HepG2 (cell line): ENCODE data around the gene NOC4L. TPM values are rescaled to one million over a fixed set of nuclear protein-coding genes. Genes with fewer than 3 reads are reported as not detected.

Experiments used
- DZIP1 ChIP-seq: sonication (generic); formaldehyde crosslinking; IDR thresholded peaks from 2 replicates; pipeline ENCODE4 v1.5.0; 2020; ENCODE audit warnings: mild to moderate bottlenecking, missing genetic modification reagents
- GABPB1 ChIP-seq: IDR thresholded peaks from 2 replicates; pipeline ENCODE4 v1.6.1; 2016; ENCODE audit warnings: mild to moderate bottlenecking, missing genetic modification reagents, moderate library complexity, missing compliant biosample characterization
- HNRNPLL ChIP-seq: fragments of 200-400 bp; formaldehyde crosslinking; IDR thresholded peaks from 2 replicates; pipeline ENCODE4 v1.6.1; 2017; ENCODE audit warnings: mild to moderate bottlenecking, low read depth, low read length; ENCODE audit not compliant: poor library complexity, severe bottlenecking
- MTF2 ChIP-seq: sonication (generic); formaldehyde crosslinking; IDR thresholded peaks from 2 replicates; pipeline ENCODE4 v1.5.0; 2020; ENCODE audit warnings: missing genetic modification reagents, borderline replicate concordance
- RNF2 ChIP-seq: fragments of 450-650 bp; conservative IDR thresholded peaks from 2 replicates; pipeline ENCODE4 v1.6.1; 2016; ENCODE audit warnings: low read depth
- SAP130 ChIP-seq: IDR thresholded peaks from 2 replicates; pipeline ENCODE4 v1.6.1; 2016; ENCODE audit warnings: low read depth
- ZNF441 ChIP-seq: sonication (generic); formaldehyde crosslinking; IDR thresholded peaks from 2 replicates; pipeline ENCODE4 v1.7.0; 2021; ENCODE audit warnings: missing genetic modification reagents, borderline replicate concordance
- ZNF543 ChIP-seq: sonication (generic); formaldehyde crosslinking; IDR thresholded peaks from 2 replicates; pipeline ENCODE4 v1.4.0; 2020; ENCODE audit warnings: mild to moderate bottlenecking, missing genetic modification reagents
- ZNF589 ChIP-seq: sonication (generic); formaldehyde crosslinking; conservative IDR thresholded peaks from 2 replicates; pipeline ENCODE4 v1.8.0; 2022; ENCODE audit warnings: mild to moderate bottlenecking, moderate library complexity, missing genetic modification reagents
- ZNF773 ChIP-seq: sonication (generic); formaldehyde crosslinking; IDR thresholded peaks from 2 replicates; pipeline ENCODE4 v1.4.0; 2020; ENCODE audit warnings: missing genetic modification reagents, borderline replicate concordance
- ZNF777 ChIP-seq: sonication (generic); formaldehyde crosslinking; IDR thresholded peaks from 2 replicates; pipeline ENCODE4 v1.4.0; 2020; ENCODE audit warnings: missing genetic modification reagents
- ZNF841 ChIP-seq: sonication (generic); formaldehyde crosslinking; IDR thresholded peaks from 2 replicates; pipeline ENCODE4 v1.8.1; 2023; ENCODE audit warnings: missing genetic modification reagents, borderline replicate concordance
- ZSCAN20 ChIP-seq: sonication (generic); formaldehyde crosslinking; IDR thresholded peaks from 2 replicates; pipeline ENCODE4 v1.4.0; 2020; ENCODE audit warnings: missing genetic modification reagents, mild to moderate bottlenecking, borderline replicate concordance
- polyA plus RNA-seq, 8 experiments: library from polyadenylated mRNA; depleted of rRNA in 3 of 8; stranded (reverse) in 7 of 8; unstranded in 1 of 8; fragments of >200 nt; fragmentation: Illumina TruSeq in 4 of 8; extraction: Trizol in 4 of 8; gene quantifications; 2 replicates each; pipeline versions ENCODE4 v1.2.1 to v1.2.3, GENCODE V29; 2011 to 2016; ENCODE audit warnings: low read depth in 4 of 8, missing spikeins in 1 of 8, mixed read lengths in 1 of 8; ENCODE audit not compliant: insufficient read depth in 1 of 8
- total RNA-seq, 5 experiments: library from RNA; depleted of rRNA; stranded (reverse); fragments of >200 nt; fragmentation: Illumina TruSeq; extraction: Trizol; gene quantifications; 2 replicates each; pipeline ENCODE4 v1.2.3, GENCODE V29; 2016; ENCODE audit warnings: low read depth in 1 of 5
- TF ChIP-seq, protein P1 (sequence below): sonication (generic); formaldehyde crosslinking; IDR thresholded peaks from 2 replicates; pipeline ENCODE4 v1.5.1; 2020; ENCODE audit warnings: mild to moderate bottlenecking, missing genetic modification reagents, moderate library complexity
- TF ChIP-seq, protein P2 (sequence below): sonication (generic); formaldehyde crosslinking; IDR thresholded peaks from 2 replicates; pipeline ENCODE4 v1.4.0; 2020; ENCODE audit warnings: missing genetic modification reagents
- TF ChIP-seq, protein P3 (sequence below): sonication (generic); formaldehyde crosslinking; IDR thresholded peaks from 2 replicates; pipeline ENCODE4 v1.4.0; 2020; ENCODE audit warnings: missing genetic modification reagents

NOC4L gene
- total and polyA plus RNA-seq, 2 of the 13 experiments (the other 11 are each of a cell fraction or from before 2014, with no cell fraction given), result 4.3 to 14.6 TPM

DNA sequence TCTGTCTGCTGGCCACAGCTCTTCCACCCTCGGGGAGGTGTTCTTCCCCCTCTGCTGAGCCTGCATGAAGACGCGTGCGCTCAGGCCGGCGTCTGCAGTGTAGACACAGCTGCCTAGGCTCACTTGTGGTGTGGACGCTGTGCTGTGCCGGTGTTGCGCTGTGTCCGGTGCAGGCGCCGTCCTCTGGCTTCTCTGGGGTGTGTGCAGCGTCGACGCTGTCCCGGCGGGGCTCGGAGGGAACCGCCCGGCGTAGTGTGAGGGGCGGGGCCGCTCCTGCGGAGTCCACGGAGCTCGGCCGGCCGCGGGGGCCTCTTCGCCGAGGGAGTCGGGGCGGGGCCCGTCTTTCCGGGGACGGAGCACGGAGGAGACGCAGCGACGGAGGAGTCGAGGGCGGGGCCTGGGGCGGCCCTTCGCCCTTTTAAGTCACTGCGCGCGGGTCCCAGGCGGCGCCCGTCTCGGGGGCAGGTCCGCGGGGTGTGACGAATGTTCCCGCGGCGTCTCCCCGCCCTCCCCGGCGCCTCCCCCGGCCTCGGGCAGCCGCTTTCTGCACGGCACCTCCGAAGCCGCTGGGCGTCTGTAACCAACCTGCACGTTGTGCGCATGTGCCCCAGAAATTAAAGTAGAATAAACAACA, 45.2 kb downstream of the NOC4L start (continued):
- TF ChIP-seq, protein P1, sequence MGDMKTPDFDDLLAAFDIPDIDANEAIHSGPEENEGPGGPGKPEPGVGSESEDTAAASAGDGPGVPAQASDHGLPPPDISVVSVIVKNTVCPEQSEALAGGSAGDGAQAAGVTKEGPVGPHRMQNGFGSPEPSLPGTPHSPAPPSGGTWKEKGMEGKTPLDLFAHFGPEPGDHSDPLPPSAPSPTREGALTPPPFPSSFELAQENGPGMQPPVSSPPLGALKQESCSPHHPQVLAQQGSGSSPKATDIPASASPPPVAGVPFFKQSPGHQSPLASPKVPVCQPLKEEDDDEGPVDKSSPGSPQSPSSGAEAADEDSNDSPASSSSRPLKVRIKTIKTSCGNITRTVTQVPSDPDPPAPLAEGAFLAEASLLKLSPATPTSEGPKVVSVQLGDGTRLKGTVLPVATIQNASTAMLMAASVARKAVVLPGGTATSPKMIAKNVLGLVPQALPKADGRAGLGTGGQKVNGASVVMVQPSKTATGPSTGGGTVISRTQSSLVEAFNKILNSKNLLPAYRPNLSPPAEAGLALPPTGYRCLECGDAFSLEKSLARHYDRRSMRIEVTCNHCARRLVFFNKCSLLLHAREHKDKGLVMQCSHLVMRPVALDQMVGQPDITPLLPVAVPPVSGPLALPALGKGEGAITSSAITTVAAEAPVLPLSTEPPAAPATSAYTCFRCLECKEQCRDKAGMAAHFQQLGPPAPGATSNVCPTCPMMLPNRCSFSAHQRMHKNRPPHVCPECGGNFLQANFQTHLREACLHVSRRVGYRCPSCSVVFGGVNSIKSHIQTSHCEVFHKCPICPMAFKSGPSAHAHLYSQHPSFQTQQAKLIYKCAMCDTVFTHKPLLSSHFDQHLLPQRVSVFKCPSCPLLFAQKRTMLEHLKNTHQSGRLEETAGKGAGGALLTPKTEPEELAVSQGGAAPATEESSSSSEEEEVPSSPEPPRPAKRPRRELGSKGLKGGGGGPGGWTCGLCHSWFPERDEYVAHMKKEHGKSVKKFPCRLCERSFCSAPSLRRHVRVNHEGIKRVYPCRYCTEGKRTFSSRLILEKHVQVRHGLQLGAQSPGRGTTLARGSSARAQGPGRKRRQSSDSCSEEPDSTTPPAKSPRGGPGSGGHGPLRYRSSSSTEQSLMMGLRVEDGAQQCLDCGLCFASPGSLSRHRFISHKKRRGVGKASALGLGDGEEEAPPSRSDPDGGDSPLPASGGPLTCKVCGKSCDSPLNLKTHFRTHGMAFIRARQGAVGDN (CRISPR knock-in tag), result peak; percentile 51
- TF ChIP-seq, protein P2, sequence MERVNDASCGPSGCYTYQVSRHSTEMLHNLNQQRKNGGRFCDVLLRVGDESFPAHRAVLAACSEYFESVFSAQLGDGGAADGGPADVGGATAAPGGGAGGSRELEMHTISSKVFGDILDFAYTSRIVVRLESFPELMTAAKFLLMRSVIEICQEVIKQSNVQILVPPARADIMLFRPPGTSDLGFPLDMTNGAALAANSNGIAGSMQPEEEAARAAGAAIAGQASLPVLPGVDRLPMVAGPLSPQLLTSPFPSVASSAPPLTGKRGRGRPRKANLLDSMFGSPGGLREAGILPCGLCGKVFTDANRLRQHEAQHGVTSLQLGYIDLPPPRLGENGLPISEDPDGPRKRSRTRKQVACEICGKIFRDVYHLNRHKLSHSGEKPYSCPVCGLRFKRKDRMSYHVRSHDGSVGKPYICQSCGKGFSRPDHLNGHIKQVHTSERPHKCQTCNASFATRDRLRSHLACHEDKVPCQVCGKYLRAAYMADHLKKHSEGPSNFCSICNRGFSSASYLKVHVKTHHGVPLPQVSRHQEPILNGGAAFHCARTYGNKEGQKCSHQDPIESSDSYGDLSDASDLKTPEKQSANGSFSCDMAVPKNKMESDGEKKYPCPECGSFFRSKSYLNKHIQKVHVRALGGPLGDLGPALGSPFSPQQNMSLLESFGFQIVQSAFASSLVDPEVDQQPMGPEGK (CRISPR knock-in tag), result peak; percentile 61; the same call in 1 of the 2 replicates
- peak; percentile 57; the same call in 1 of the 2 replicates for TF ChIP-seq DZIP1
- TF ChIP-seq HNRNPLL, result peak; percentile 95
- TF ChIP-seq, protein P3, sequence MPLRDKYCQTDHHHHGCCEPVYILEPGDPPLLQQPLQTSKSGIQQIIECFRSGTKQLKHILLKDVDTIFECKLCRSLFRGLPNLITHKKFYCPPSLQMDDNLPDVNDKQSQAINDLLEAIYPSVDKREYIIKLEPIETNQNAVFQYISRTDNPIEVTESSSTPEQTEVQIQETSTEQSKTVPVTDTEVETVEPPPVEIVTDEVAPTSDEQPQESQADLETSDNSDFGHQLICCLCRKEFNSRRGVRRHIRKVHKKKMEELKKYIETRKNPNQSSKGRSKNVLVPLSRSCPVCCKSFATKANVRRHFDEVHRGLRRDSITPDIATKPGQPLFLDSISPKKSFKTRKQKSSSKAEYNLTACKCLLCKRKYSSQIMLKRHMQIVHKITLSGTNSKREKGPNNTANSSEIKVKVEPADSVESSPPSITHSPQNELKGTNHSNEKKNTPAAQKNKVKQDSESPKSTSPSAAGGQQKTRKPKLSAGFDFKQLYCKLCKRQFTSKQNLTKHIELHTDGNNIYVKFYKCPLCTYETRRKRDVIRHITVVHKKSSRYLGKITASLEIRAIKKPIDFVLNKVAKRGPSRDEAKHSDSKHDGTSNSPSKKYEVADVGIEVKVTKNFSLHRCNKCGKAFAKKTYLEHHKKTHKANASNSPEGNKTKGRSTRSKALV (CRISPR knock-in tag), result peak; percentile 83
- peak; percentile 74; the same call in 1 of the 2 replicates for TF ChIP-seq GABPB1 (CRISPR knock-in tag)
- TF ChIP-seq ZNF543 (CRISPR knock-in tag), result no peak
- TF ChIP-seq ZNF777 (CRISPR knock-in tag), result peak; percentile 81
- peak; percentile 63; the same call in 1 of the 2 replicates for TF ChIP-seq ZSCAN20 (CRISPR knock-in tag)
- TF ChIP-seq ZNF589, result 0 out of 2 replicates have a peak, but pooled peaks have one; percentile 29
- no peak for TF ChIP-seq ZNF773 (CRISPR knock-in tag)
- TF ChIP-seq MTF2 (CRISPR knock-in tag), result peak; percentile 59; the same call in 1 of the 2 replicates
- TF ChIP-seq RNF2, result 0 out of 2 replicates have a peak, but pooled peaks have one; percentile 25
- TF ChIP-seq SAP130 (CRISPR knock-in tag), result peak; percentile 18; the same call in 1 of the 2 replicates
- no peak for TF ChIP-seq ZNF841
- peak; percentile 70; the same call in 1 of the 2 replicates for TF ChIP-seq ZNF441
